K562 (cell line): ENCODE measurements around the gene ZNF438. TPM values are rescaled to one million over a fixed set of nuclear protein-coding genes. Genes with fewer than 3 reads are reported as not detected.

Experiments used
- ATAC-seq: fragments of 200-7000 bp; cut with Tn5 transposase; 3 replicates; pipeline ENCODE4 v1.9.1; 2020; ENCODE audit warnings: moderate library complexity
- BruUV-seq: library from RNA; stranded (reverse); fragments of 400-500 nt; replicated peaks from 2 replicates; lab custom pipeline; 2021; lab: Mats Ljungman, UMichigan
- CTCF ChIA-PET: fragments of 300-600 bp; formaldehyde crosslinking; extraction: SDS; loops from one replicate; lab custom pipeline; 2021; ENCODE audit warnings: low intra/inter-chr PET ratio; lab: Yijun Ruan, JAX
- POLR2A ChIA-PET: fragments of 300-600, 350-650 bp; sonication (Branson Sonifier 250); formaldehyde crosslinking; extraction: SDS; loops from one replicate; lab custom pipeline; 2021; ENCODE audit warnings: antibody characterized with exemption, inconsistent platforms; lab: Yijun Ruan, JAX
- DNase-seq, 4 experiments: peaks; one replicate each; pipeline versions ENCODE4 v3.0.0 to v3.0.0-alpha.2; 2011 to 2018; ENCODE audit warnings: low spot score in 3 of 4, mixed read lengths in 3 of 4; ENCODE audit errors: extremely low read depth in 1 of 4
- FAIRE-seq: peaks from 2 replicates; lab custom pipeline; 2011; peaks lifted over from hg19 to GRCh38; lab: Jason Lieb, UNC
- H2AFZ ChIP-seq: 2 replicates; pipeline ENCODE4 v1.6.0; 2011; ENCODE audit warnings: low read depth, low read length, control low read depth, inconsistent platforms
- H3K27ac ChIP-seq: fragments of 200-600 bp; 3 replicates; pipeline ENCODE4 v1.8.0; 2011; ENCODE audit warnings: low read depth, mild to moderate bottlenecking, control low read depth, inconsistent platforms, low read length, moderate library complexity, mixed read lengths; ENCODE audit errors: extremely low read depth
- H3K27me3 ChIP-seq, 2 experiments: fragments of 300-600 bp in 1 of 2; 2 replicates in 1 of 2; 3 replicates in 1 of 2; pipeline versions ENCODE4 v1.6.0 to v1.8.0; 2011; ENCODE audit warnings: inconsistent platforms in 2 of 2, low read length in 2 of 2, mild to moderate bottlenecking in 1 of 2, mixed read lengths in 1 of 2, moderate library complexity in 1 of 2; ENCODE audit not compliant: control insufficient read depth in 2 of 2, insufficient read depth in 2 of 2
- H3K36me3 ChIP-seq: fragments of 300-600 bp; 3 replicates; pipeline ENCODE4 v1.8.0; 2011; ENCODE audit warnings: mild to moderate bottlenecking, low read length, inconsistent platforms; ENCODE audit not compliant: control insufficient read depth, insufficient read depth
- H3K4me1 ChIP-seq, 2 experiments: fragments of 200-600 bp in 1 of 2; replicated peaks in 1 of 2; 2 replicates in 1 of 2; 3 replicates in 1 of 2; pipeline versions ENCODE4 v1.5.1 to v1.8.0; 2011; ENCODE audit warnings: inconsistent platforms in 2 of 2, low read length in 2 of 2, mild to moderate bottlenecking in 1 of 2, mixed read lengths in 1 of 2, moderate library complexity in 1 of 2; ENCODE audit not compliant: control insufficient read depth in 2 of 2, insufficient read depth in 2 of 2
- H3K4me2 ChIP-seq: 2 replicates; pipeline ENCODE4 v1.6.1; 2011; ENCODE audit warnings: low read length, control low read depth, inconsistent platforms, mixed read lengths; ENCODE audit not compliant: insufficient read depth
- H3K4me3 ChIP-seq: fragments of 200-600 bp; sonication (generic), shearing (Covaris generic); 2 replicates; pipeline ENCODE4 v1.5.1; 2016; ENCODE audit warnings: control low read depth, inconsistent platforms
- H3K79me2 ChIP-seq: fragments of 200-600 bp; 3 replicates; pipeline ENCODE4 v1.8.0; 2011; ENCODE audit warnings: low read length, inconsistent platforms; ENCODE audit not compliant: control insufficient read depth, insufficient read depth
- H3K9ac ChIP-seq, 2 experiments: 2 replicates each; pipeline versions ENCODE4 v1.6.0 to v1.6.1; 2011; ENCODE audit warnings: low read depth in 2 of 2, low read length in 2 of 2, control low read depth in 1 of 2, inconsistent platforms in 1 of 2, mild to moderate bottlenecking in 1 of 2, mixed read lengths in 1 of 2; ENCODE audit not compliant: insufficient read depth in 1 of 2
- H3K9me1 ChIP-seq: one replicate; pipeline ENCODE4 v1.6.0; 2011; ENCODE audit warnings: inconsistent platforms, mild to moderate bottlenecking, low read length, moderate library complexity; ENCODE audit not compliant: control insufficient read depth, insufficient read depth
- H3K9me3 ChIP-seq: replicated peaks from 2 replicates; pipeline ENCODE4 v1.5.1; 2011; ENCODE audit warnings: low read depth, low read length, inconsistent platforms; ENCODE audit not compliant: control insufficient read depth, insufficient read depth
- H4K20me1 ChIP-seq: replicated peaks from 2 replicates; pipeline ENCODE4 v1.6.1; 2011; ENCODE audit warnings: low read length, inconsistent platforms, mixed read lengths; ENCODE audit not compliant: control insufficient read depth, insufficient read depth
- CXXC5 ChIP-seq: fragments of 250-450 bp; sonication (Bioruptor Pico); IDR thresholded peaks from 2 replicates; pipeline ENCODE4 v1.8.0; 2022; ENCODE audit warnings: inconsistent platforms, mild to moderate bottlenecking, moderate library complexity
- DACH1 ChIP-seq: fragments of 450-650 bp; IDR thresholded peaks from 2 replicates; pipeline ENCODE4 v1.6.1; 2018; ENCODE audit not compliant: partially characterized antibody
- GATA2 ChIP-seq: sonication (generic); formaldehyde crosslinking; IDR thresholded peaks from 2 replicates; pipeline ENCODE4 v1.4.0; 2020; ENCODE audit warnings: mild to moderate bottlenecking, missing genetic modification reagents
- KHSRP ChIP-seq: fragments of 450-650 bp; IDR thresholded peaks from 2 replicates; pipeline ENCODE4 v1.6.1; 2017
- NCOA2 ChIP-seq, 2 experiments: fragments of 450-650 bp; IDR thresholded peaks; 2 replicates each; pipeline ENCODE4 v1.6.1; 2018; ENCODE audit warnings: mild to moderate bottlenecking in 2 of 2, moderate library complexity in 1 of 2; ENCODE audit not compliant: partially characterized antibody in 2 of 2
- NFIX ChIP-seq: fragments of 250-450 bp; sonication (Bioruptor Pico); IDR thresholded peaks from 2 replicates; pipeline ENCODE4 v1.4.0; 2020; ENCODE audit warnings: low read depth, mild to moderate bottlenecking, moderate library complexity
- POLR2A ChIP-seq: fragments of 450-650 bp; conservative IDR thresholded peaks from 2 replicates; pipeline ENCODE4 v1.6.1; 2016
- RAD21 ChIP-seq, 2 experiments: fragments of 250-450 bp in 1 of 2; fragments of 450-650 bp in 1 of 2; sonication (Bioruptor Pico) in 1 of 2; formaldehyde crosslinking in 1 of 2; IDR thresholded peaks in 1 of 2; conservative IDR thresholded peaks in 1 of 2; 2 replicates each; pipeline versions ENCODE4 v1.4.0 to v1.8.0; 2020 to 2022; ENCODE audit warnings: mild to moderate bottlenecking in 2 of 2, moderate library complexity in 1 of 2
- SMARCA4 ChIP-seq: fragments of 450-650 bp; IDR thresholded peaks from 2 replicates; pipeline ENCODE4 v1.6.1; 2016
- TOE1 ChIP-seq, 2 experiments: fragments of 450-650 bp in 1 of 2; sonication (generic) in 1 of 2; formaldehyde crosslinking in 1 of 2; IDR thresholded peaks; 2 replicates each; pipeline versions ENCODE4 v1.7.1 to v1.8.0; 2016 to 2022; ENCODE audit warnings: borderline replicate concordance in 2 of 2, mild to moderate bottlenecking in 2 of 2, antibody characterized with exemption in 1 of 2, inconsistent platforms in 1 of 2, low read depth in 1 of 2, missing genetic modification reagents in 1 of 2, moderate library complexity in 1 of 2
- ZBTB7A ChIP-seq: IDR thresholded peaks from 2 replicates; pipeline ENCODE4 v1.6.1; 2011; ENCODE audit warnings: low read depth, mild to moderate bottlenecking, low read length, moderate library complexity, borderline replicate concordance; ENCODE audit not compliant: control insufficient read depth
- ZNF263 ChIP-seq: sonication (generic); formaldehyde crosslinking; IDR thresholded peaks from 2 replicates; pipeline ENCODE4 v1.8.0; 2022; ENCODE audit warnings: mild to moderate bottlenecking, missing genetic modification reagents, borderline replicate concordance
- WGBS: fragments of 100-300 bp; shearing (Covaris generic); methylation state at CpG from one replicate; pipeline ENCODE4 v1.1.6; 2016; ENCODE audit warnings: low coverage, mixed read lengths; ENCODE audit not compliant: insufficient coverage; ENCODE audit errors: missing lambda C conversion rate; 5-methylcytosine and 5-hydroxymethylcytosine counted together
- in situ Hi-C: fragments of 300-500 bp; cut with MboI; formaldehyde crosslinking; loops from 4 replicates; pipeline ENCODE4 v1.15.0; 2018; ENCODE audit warnings: inconsistent platforms, mixed read lengths
- intact Hi-C: fragments of 100-400 bp; cut with micrococcal nuclease; formaldehyde crosslinking; loops from 2 replicates; pipeline ENCODE4 v1.14.2; 2022
- polyA plus RNA-seq, 8 experiments: library from polyadenylated mRNA; depleted of rRNA in 4 of 8; stranded (reverse) in 5 of 8; unstranded in 3 of 8; fragments of >200 nt; fragmentation: Nextera tagmentation in 2 of 8; fragmentation: Illumina TruSeq in 1 of 8; extraction: Ambion mirVana in 2 of 8; extraction: Trizol in 1 of 8; gene quantifications; 2 replicates each; pipeline versions ENCODE4 v1.2.1 to v1.2.3, GENCODE V29; 2011 to 2014; ENCODE audit warnings: inconsistent platforms in 1 of 8, missing spikeins in 1 of 8
- total RNA-seq, 7 experiments: library from RNA; depleted of rRNA in 6 of 7; stranded (reverse); fragments of >200 nt in 6 of 7; fragmentation: Illumina TruSeq in 2 of 7; extraction: Trizol in 2 of 7; gene quantifications; 2 replicates each; pipeline versions ENCODE4 v1.2.1 to v1.2.3, GENCODE V29; 2011 to 2021; ENCODE audit warnings: low replicate concordance in 1 of 7
- TF ChIP-seq, protein P1 (sequence below): sonication (generic); formaldehyde crosslinking; IDR thresholded peaks from 2 replicates; pipeline ENCODE4 v1.9.0; 2022; ENCODE audit warnings: mild to moderate bottlenecking, missing genetic modification reagents

ZNF438 gene
- total and polyA plus RNA-seq, 9 of the 15 experiments (the other 6 are each of a cell fraction or from before 2014, with no cell fraction given): 0.45 to 1.5 (median 0.91) TPM

DNA sequence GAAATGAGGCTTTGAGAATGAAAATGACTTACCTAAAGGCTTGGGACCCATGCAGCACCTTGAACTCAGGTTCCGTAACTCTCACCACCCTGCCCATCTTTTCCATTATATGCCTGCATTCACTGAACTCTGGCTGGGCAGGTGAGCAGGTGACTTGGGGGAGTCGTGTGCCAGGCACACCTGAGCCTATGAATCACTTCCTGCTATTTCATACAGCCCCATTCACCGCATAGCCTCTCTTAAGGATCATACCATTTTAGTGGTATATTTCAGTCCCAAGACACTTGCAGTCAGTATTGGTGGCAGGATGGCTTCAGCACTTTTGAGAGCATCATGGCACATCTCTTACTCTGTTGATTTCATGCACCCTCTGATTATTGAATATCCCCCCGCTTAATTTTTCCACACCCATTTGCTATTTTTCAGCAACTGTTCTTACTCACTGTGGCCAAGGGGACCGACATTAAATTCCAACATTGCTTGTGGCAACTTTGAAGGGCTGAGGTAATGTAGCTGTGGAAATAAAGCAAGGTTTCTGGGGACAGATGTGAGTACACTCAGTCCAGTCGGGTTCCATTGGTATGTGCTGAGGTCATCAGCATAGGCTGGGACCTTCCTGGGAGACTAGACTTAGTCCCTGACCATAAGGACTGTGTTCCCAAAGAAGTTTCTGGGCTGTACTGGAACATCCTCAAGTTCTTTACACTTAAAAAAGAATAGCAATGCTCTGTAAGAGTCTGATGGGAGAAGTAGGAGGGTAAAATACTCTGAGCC, 39.8 kb upstream of the ZNF438 start:
- BruUV-seq: no TSS peak
- ChIA-PET POLR2A (interaction anchor here (1.3 kb wide), 1 partner anchor 11 kb away, joined by 3 read pairs; no protein-coding TSS in a partner anchor), CTCF (no interaction called here)
- Histone ChIP-seq H3K36me3 (no peaks in the 10 kb centered on the region), H3K79me2 (no peaks in the 10 kb centered on the region), H3K4me1 (no peaks in the 10 kb centered on the region), H3K9me3 (no peaks in the 10 kb centered on the region), H4K20me1 (no peaks in the 10 kb centered on the region), H3K9ac (no peak overlapping the region), H3K9me1 (no peaks in the 10 kb centered on the region), H3K27ac (no peak overlapping the region), H3K4me3 (no peak overlapping the region), H3K27me3 (peaks cover 6 to 11% of the 10 kb centered on the region in 2 experiments; a peak in 3 of 5 replicates), H3K4me2 (no peak overlapping the region), H2AFZ (no peak overlapping the region)
- no peak for DNase-seq
- intact Hi-C loops (no loop called here), in situ Hi-C loops (no loop called here)
- no peak for ATAC-seq
- 0% methylated on average over 6 of the region's 6 CpGs for WGBS
- TF ChIP-seq POLR2A (no peak), NCOA2 (IDR thresholded peaks at IDR 0.05; ENCODE audit: partially characterized antibody in 2 of 2) (no peak), TOE1 (IDR thresholded peaks at IDR 0.05; ENCODE audit: borderline replicate concordance) (no peak), TOE1 (CRISPR knock-in tag; IDR thresholded peaks at IDR 0.05; ENCODE audit: borderline replicate concordance, low read depth) (no peak), RAD21 (CRISPR knock-in tag; conservative IDR thresholded peaks at IDR 0.05 in 1 of 2, IDR thresholded peaks at IDR 0.05 in 1 of 2) (no peak), ZBTB7A (no peak), GATA2 (no peak), SMARCA4 (no peak), ZNF263 (CRISPR knock-in tag) (no peak), DACH1 (no peak), KHSRP (no peak), CXXC5 (CRISPR knock-in tag) (no peak), NFIX (CRISPR knock-in tag) (no peak)
- TF ChIP-seq, protein P1, sequence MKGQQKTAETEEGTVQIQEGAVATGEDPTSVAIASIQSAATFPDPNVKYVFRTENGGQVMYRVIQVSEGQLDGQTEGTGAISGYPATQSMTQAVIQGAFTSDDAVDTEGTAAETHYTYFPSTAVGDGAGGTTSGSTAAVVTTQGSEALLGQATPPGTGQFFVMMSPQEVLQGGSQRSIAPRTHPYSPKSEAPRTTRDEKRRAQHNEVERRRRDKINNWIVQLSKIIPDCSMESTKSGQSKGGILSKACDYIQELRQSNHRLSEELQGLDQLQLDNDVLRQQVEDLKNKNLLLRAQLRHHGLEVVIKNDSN (CRISPR knock-in tag): no peak
- FAIRE-seq: no peak
